ENCODE results near the gene LRRC36.

Gene LRRC36

DNA sequence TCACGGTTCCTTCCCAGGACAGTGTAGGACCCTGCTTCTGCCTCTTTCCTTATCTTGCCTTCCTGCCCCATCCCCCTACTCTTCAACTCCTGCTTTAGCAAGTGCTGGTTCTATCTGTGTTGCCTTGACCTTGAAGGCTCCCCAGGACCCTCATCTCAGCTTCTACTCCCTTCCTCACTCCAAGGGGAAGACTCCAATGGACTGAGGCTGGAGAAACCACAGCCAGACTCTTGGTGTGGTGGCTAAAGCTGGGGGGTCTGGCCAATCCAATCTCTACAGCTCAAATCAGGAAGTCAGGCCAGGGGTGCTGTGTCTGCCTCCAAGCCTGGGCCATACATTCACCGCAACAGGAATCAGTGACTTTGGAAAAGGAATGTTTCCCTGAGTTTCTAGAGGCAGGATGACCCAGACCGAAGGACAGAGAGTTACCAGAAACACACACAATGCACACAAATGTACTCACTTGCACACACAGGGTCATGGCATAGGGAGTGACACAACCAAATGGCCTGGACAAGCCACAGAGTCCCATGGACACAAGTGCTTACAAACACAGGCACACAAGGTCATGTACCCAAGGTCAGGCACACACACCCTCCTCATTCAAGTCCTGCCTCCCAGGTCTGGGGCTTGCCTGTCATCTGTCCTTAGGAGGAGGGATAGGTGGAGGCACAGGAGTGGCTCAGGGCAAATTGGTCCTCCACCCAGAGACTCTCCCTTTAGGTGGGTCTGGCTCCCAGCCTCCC is 102.6 kb downstream of the LRRC36 start:
- DNase-seq, result no peak

DNA sequence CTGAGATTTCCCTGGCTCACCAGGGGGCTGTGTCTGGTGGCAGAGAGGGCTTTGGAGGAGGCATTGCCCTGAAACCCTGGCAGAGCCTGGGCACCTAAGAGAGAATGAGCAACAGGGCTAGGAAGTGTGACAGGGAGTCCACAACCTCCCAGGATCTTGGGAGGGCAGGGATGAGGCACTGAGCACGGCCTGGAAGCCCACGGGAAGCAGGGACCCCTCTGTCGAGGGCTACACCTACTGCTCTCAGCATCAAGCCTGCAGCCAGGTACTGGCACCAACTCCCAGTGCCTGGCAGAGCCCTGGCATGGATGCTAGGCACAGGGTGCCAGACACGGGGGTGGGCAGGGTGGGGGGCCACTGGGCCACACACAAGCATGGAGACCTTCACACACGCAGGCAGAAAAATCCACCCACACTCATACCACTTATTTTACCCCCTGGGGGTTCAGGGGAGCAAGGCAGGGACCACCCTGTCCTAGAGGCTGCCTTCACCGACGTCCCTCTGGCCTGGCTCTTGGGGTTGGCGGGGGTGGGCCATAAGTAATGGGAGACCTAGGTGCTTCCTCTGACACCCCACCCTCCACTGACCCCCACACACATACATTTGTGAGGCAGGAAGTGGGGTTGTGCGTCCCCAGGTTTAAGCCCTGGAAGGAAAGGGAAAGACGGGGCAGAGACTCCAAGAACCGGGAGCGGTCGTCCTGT is 103.3 kb downstream of the LRRC36 start:
- no peak for DNase-seq

DNA sequence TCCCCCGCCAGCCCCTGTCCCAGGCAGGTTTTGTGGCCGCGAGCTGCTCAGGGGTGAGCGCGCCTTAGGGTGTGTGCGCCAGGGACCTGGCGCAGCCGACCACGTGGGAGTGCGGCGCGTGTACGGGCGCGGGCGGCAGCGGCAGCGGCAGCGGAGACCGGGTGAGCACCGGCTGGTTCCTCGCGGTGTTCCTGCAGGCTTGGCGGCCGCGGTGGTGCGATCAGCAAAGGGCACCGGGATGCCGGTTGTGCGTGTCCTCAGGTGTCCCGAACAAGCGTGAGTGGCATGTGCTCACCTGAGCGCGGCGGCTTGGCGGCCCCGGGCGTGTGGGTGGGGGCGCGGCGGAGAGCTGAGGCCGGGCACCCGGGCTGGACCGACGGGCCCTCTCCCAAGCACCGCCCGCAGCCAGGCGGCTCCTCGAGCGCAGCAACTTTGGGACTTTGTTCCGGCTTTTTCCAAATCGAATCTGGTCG is 103.9 kb downstream of the LRRC36 start:
- no peak for DNase-seq

- peak; percentile 8 for DNase-seq
Measured at GRCh38 chr16:67430977-67431774, 104.6 kb downstream of the LRRC36 start, which contains the start of gene HSD11B2. HSD11B2 (plus strand) TSS chr16:67431121; CDS start chr16:67431249, 128 bp downstream.

DNA sequence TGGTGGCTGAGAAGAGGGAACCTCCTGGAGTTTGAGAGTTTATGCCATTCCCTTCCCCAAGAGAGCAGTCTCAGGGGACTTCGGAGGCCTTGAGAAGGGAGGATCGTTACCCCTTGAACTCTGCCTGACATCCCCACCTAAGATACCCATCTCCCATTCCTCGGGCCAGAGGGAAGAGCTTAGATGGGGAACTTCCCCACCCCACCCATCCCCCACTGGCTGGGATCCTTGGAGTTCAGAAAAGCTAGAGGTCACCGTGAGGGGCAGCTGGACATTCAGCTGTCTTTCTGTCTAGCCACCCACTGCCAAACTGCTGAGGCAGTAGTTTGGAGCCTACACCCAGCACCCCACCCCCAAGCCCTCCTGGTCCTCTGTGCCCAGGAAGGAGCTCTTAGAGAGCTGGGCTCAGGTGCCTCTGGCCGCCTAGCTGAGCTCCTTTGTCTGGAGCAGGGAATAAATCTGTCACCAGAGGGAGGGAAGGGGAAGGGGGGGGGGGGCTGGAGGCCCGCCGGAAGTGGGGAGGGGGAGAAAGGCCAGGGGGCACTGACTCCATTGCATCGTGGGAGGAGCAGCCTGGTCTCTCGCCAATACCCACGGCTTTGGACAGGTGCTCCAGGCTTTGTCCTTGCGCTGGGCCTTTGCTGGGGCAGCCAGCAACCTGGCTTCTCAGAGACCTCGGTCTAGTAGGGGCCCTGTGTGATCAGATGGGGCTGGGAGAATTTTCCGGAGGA is 105.3 kb downstream of the LRRC36 start:
- no peak for DNase-seq

DNA sequence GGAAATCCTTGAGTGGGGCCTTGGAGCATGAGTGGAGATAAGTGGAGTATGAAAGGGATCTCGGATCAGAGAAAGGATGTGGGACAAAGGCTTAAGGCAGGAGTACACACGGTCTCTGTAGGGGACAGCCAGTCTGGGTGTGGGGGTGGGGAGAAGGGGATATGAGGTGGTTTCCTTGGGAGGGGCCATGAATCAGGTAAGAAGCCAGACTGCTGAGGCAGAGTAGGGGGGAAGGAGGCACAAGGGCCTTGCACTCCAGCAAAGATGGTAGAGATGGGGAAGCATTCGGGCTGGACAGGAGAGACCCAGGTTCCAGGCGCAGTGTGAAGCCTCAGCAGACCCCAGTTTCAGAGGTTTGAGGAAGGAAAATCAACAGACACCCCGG is 105.9 kb downstream of the LRRC36 start:
- no peak for DNase-seq

GRCh38 chr16:67433131-67433719 is 106.6 kb downstream of the LRRC36 start:
- DNase-seq, result no peak

Data from NCI-H774 (cell line).